ENCODE results near the gene COPB1.

The COPB1 gene

DNA sequence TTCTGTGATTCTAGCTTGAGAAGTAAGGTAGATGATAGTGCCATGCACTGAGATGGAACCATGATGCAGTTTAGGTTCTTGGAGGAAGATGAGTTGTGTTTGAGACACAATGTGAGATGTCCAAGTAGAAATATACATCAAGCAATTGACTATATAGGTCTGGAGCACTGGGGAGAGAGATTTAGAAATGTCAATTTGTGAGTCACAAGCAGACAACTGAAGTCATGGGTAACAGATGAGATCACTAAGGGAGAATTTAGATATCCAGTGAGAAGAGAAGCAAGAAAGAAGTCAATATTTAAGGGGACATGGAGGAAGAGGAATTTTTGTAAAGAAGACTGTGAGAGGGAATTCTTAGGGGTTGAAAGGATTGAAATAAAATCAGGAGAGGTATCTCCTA lies 75.5 kb downstream of the COPB1 start:
- no peak for DNase-seq

DNA sequence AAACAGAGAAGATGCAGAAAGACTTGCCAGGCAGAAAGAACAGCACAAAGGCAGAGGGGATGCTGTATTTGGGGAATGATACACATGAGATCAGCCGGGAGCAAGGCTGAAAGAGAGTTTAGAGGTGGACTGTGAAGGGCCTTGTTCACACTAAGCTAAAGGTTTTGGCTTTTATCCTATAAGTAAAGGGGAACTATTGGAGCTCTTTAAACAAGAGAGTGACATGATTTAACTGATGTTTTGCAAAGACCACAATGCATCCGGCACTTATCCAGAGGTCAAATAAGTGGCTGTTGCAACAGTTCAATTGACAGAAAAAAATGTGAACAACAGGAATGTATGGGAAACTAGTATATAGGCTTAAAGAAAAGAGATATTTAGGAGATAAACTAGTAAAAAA lies 76.0 kb downstream of the COPB1 start:
- no peak for DNase-seq

DNA sequence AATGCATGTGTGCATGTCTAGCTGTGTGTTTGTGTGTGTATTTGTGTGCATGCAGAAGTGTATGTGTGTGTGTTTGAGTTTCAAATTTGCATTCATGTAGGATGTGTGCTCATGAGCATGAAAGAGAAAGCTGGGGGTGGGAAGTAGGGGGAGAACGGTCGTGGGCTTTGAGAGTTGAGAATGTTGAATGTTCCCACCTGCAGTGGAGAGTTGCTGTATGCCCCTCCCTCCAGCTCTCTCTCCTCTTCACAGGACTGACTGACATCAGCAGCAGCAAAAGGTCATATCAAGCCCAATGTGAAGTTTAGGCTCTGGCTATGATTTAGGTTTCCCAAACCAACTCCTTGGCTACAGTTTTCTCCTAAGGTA lies 76.8 kb downstream of the COPB1 start:
- DNase-seq = no peak

DNA sequence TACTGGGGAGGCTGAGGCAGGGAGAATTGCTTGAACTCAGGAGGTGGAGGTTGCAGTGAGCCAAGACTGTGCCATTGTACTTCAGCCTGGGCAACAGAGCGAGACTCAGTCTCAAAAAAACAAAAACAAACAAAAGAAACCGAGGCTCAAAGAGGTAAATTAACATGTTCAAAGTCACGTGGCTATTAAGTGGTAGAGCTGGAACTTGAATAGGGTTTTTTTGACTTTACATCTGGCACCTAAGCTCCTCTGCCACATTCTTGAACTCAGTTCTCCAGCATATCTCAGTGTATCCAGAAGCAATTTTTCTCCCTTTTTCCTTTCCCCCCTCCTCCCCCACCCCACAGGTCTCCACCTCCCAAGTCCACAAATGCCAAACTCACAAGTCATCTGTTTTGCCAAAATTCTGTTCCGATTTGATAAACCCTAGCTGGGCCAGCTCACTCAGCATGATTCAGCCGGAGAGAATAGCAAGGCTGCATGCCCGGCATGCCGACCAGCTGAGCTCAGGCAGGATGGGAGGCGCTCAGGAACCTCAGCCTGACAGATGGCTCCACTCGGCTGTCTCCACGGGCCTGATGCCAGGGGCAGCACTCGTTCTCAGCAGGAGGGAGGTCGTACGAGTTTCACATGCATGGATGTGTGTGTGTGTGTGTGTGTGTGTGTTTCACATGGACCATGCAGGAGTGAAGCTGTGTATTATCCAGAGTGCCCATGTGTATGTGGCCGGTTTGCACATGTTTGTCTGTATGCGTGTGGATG lies 77.4 kb downstream of the COPB1 start:
- DNase-seq = no peak

DNA sequence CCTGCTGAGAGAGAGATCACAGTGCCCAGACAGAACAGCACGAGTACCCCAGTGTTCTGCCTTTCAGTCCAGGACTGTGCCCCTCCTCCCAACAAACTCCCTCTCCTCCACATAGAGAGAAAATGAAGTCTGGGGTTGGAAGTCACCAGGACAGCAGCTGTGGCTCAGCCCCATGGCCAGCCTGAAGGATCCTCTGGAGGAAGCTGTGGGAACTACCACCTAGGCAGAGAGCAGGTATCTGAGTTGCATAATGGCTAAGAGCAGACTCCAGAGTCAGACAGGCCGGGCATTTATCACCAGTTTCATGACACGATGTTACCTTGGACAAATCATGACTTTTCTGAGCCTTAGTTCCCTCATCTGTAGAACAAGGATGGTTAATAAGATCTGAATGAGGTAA lies 79.4 kb downstream of the COPB1 start:
- no peak for DNase-seq

DNA sequence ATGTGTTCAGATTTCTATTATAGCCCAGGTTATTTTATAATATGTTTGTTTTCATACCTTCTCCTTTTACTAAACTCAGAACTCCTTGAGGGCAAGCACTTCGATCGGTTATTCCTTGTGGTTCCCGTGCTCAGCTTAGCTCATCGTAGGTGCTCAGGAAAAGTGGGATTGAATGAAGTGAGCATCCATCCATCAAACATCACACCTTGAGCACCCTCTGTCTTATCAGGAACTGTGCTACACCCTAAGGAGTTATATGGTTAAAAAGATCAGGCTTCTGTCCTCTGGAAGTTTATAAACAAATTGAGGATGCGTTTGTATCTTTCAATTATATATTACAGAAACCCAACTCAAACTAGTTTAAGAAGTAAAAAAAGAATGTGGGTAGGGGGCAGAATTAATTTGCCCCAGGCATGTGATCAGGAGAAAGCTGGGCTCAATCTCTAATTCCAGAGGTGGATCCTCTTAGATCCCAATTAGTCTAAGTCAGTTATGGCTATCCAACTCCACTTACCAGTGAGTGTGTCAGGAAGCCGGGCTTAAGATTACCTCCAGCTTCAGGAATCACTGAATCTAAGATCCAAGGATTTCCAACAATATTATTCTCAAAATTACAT lies 80.7 kb downstream of the COPB1 start:
- DNase-seq = no peak

DNA sequence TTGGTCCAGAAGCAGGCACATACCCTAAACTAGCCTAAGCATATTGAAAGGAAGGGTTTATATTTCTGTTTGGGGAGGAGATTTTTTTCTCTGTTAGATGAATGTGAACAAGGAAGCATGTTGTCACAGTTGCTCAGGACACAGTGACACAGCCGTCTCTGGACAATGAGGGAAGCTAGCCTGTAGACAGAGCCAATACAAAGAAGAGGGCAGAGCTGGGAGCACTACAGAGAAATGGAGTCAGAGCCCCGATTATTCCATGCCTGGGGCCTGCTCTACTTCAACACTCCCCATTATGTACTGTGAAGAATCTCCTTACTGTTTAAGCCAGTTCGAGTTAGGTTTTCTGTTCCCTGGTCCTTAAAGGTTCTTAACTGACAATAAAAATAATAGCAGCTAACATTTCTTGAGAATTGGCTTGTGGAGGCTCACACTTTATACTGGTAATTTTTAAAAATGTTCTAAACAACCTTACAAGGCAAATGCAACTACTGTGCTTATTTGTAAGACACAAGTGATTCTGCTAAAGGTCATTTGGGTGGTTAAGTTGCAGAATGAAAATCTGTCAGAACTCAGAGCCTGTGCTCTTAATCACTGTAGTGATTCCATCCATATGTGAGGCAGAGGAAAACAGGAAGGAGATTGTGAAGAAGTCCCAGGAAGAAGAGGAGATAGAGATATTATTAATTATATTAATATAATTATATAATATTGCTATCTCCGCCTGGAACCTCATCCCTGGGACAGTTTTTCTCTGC lies 81.8 kb downstream of the COPB1 start:
- DNase-seq = no peak

DNA sequence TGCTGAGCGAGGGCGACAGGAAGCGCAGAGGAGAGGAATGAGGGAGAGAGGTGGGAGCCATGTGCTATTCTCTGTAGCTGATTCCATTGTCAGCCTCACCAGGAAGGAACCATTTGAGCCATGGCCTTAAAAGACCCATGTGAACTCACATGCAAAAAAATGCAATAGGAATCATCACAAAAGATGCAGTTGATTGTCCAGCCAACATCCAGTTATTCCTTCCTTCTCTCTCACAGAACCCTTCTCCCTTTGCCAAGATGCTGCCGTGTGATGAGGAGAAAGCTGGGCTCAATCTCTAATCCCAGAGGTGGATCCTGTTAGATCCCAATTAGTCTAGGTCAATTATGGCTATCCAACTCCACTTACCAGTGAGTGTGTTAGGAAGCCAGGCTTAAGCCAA lies 82.4 kb downstream of the COPB1 start:
- DNase-seq = no peak

DNA sequence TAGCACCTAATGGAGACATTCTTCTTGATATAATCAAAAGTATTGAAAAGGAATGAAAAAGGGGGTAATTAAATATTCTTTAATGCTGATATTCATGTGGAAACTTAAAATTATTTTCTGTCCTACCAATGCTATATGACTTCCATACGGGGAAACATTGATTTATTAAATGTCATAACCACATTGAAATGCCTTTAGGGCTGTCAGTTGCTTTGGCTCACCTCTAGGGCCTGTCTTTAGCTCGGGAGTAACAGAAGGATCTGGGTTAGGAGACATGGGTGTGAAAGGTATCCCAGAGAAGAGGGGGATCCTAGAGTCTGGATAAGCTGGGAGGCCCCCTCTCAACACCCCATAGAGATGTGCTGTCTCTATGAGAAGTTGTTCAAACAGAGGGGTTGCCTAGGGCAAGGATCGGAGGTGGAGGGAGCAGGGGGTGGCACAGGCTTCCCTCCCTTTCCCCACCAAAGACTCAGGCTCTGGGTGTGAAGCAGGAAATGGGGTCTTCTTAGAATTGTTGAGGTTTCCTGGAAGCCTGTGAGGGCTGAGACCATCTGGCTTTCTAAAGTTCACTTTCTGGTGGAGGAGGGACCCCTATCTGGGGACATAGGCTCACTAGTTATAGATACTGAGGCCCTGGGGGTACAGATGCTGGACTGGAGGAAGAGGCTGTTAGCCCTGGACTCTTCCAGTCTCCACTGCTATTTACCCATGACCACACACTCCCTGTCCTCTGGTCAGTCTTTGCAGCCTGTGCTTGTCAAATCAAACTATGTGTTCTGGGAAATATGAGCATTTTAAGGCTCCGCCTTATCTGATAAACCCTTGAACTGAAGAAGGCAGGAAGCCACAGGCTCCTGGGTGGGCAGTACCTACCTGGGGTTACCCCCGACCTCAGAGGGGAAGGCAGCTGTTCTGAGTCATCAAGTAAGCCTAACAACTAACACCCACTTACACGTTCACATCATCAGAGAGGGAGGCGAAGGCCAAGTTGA lies 84.8 kb downstream of the COPB1 start:
- no peak for DNase-seq

DNA sequence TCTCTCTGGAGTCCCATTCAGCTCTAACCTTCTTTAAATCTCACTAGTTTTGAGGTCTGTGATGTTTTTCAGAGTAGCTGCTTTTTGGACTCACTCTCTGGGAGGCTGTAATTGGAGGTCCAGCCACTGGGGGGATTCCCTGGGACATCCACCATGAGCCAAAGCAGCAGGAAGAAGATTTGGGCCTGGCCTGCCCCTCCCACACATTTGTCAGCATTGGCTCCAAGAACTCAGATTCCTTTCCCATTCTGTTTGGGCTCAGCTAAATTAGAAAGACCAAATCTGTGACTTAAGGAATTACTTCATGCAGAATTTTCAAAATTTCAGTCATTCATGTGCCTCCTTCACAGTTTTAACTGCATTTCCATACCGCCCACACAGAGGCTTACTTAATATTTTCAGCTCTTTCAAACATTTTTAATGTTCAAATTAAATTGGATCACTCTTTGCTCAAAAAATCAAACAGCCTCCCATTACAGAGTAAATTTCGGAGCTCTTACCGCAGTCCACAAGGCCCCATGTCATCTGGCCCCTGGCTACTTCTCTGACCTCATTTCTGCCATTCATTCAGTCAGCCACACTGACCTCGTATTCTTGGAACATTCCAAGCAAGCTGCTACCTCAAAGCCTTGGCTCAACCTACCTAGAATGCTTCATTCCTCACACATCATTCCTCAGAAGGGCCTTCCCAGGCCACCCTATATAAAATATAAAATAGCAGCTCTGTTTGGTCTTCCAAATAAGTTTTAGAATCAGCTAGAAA lies 86.1 kb downstream of the COPB1 start:
- no peak for DNase-seq

DNA sequence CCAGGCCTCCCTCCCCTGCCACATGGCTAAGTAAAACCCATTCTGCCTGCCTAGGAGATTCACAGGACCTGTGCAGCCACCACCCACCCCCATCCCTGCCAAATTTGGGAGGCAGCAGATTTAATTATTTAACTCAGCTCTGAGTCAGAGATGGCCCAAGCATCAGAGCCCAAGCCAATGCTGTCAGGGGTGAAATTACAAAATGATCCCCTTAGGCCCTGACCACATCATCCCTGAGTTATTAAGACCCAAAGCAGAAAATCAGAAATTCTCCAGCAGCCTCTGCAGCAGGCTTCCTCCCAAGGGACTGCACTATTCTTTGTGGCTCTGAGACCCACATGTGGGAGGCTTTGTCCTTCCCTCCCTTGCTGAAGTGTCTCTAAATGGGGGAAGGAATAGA lies 87.8 kb downstream of the COPB1 start:
- DNase-seq = no peak

DNA sequence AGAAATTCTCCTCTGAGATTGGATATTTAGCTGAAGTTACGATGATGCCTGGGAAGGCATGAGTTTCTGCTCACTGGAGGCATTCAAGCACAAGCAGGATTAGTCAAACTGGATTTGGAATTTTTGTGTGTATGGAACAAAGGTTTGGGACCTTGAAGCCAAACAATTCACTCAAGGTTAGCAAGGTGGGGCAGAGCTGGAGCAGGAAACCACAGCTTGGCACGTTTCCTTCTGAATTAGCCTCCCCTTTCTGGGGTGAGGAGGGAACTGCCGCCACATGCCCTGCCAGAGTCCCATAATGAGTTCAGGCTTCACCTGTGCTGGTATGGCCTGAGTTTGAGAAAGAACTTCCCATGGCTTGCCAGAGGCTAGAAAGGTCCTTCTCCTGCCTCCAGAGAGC lies 89.7 kb downstream of the COPB1 start:
- DNase-seq = no peak

DNA sequence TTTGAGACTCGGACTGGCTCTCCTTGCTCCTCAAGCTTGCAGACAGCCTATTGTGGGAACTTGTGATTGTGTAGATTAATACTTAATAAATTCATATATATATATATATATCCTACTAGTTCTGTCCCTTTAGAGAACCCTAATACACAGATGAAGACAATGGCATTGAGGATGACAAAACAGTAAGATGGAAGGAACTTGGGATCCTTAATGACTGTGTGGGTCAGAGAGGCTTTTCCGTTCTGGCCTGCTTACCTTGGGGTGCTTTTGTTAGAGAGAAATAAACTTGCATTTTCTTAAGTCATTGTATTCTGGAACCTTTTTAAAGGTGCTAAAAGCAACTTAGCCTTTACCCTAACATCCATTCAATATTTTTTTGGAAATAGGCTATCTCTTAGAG lies 91.0 kb downstream of the COPB1 start:
- DNase-seq = no peak
